BJ (cell line): Measurements from ENCODE around the gene MRPS34. TPM values are rescaled to one million over a fixed set of nuclear protein-coding genes. Genes with fewer than 3 reads are reported as not detected.
"Not testable (repeated sequence)": the region's sequence is repeated elsewhere in the genome, so short reads cannot be mapped to it uniquely, and the experiment has no call there.

Experiments
- CTCF ChIA-PET: fragments of 350-600 bp; formaldehyde crosslinking; extraction: SDS; loops from one replicate; lab custom pipeline; 2021; ENCODE audit warnings: antibody characterized with exemption, inconsistent platforms; lab: Yijun Ruan, JAX
- POLR2A ChIA-PET: fragments of 300-600 bp; sonication (Branson Sonifier 250); formaldehyde crosslinking; extraction: SDS; loops from one replicate; lab custom pipeline; 2021; ENCODE audit warnings: antibody characterized with exemption; lab: Charles Lee
- DNase-seq: peaks from one replicate; pipeline ENCODE4 v3.0.0-alpha.2; 2011; ENCODE audit warnings: low read depth
- H3K27me3 ChIP-seq: 2 replicates; pipeline ENCODE4 v1.6.0; 2011; ENCODE audit warnings: low read length; ENCODE audit not compliant: control insufficient read depth, insufficient read depth
- H3K36me3 ChIP-seq: 2 replicates; pipeline ENCODE4 v1.5.1; 2011; ENCODE audit warnings: low read length; ENCODE audit not compliant: control insufficient read depth, insufficient read depth
- H3K4me3 ChIP-seq: 2 replicates; pipeline ENCODE4 v1.5.1; 2011; ENCODE audit warnings: low read depth, mild to moderate bottlenecking, control low read depth, low read length
- CTCF ChIP-seq: IDR thresholded peaks from 2 replicates; pipeline ENCODE4 v1.5.1; 2011; ENCODE audit warnings: low read depth, mild to moderate bottlenecking, control low read depth, inconsistent platforms, low read length, moderate library complexity; ENCODE audit not compliant: insufficient read depth
- polyA plus RNA-seq: library from polyadenylated mRNA; depleted of rRNA; stranded (reverse); fragments of >200 nt; gene quantifications from 2 replicates; pipeline ENCODE4 v1.2.3, GENCODE V29; 2011

Gene MRPS34
- polyA plus RNA-seq, 1 experiment: 69.6 TPM

- ChIA-PET POLR2A (no interaction called here), CTCF (interaction anchor here (1.1 kb wide), 1 partner anchor 18 kb away, joined by 3 read pairs; no protein-coding TSS in a partner anchor)
- Histone ChIP-seq H3K36me3 (peaks cover 17% of the 10 kb centered on the region), H3K4me3 (no peak overlapping the region), H3K27me3 (no peaks in the 10 kb centered on the region)
- TF ChIP-seq CTCF: no peak
- DNase-seq: no peak
These were observed 32.0 kb downstream of the MRPS34 start for GRCh38 chr16:1740781-1741490.

GRCh38 chr16:1740234-1740633, 32.7 kb downstream of the MRPS34 start:
- Histone ChIP-seq H3K36me3 (peaks cover 17% of the 10 kb centered on the region), H3K27me3 (no peaks in the 10 kb centered on the region), H3K4me3 (no peak overlapping the region)
- ChIA-PET POLR2A (no interaction called here), CTCF (no interaction called here)
- TF ChIP-seq CTCF: no peak
- DNase-seq: no peak

GRCh38 chr16:1734816-1735215, 38.1 kb downstream of the MRPS34 start:
- CTCF ChIA-PET: no interaction called here
- no peak overlapping the region for H3K4me3 ChIP-seq

GRCh38 chr16:1734123-1734522, 38.8 kb downstream of the MRPS34 start:
- Histone ChIP-seq H3K4me3 (no peak overlapping the region), H3K36me3 (peaks cover 31% of the 10 kb centered on the region), H3K27me3 (no peaks in the 10 kb centered on the region)
- ChIA-PET POLR2A (no interaction called here), CTCF (no interaction called here)
- TF ChIP-seq CTCF: no peak
- no peak for DNase-seq

More at GRCh38 chr16:1734816-1735215, 38.1 kb downstream of the MRPS34 start:
- no peaks in the 10 kb centered on the region for H3K27me3 ChIP-seq
- H3K36me3 ChIP-seq: peaks cover 26% of the 10 kb centered on the region
- no peak for DNase-seq
- POLR2A ChIA-PET: no interaction called here
- no peak for TF ChIP-seq CTCF

GRCh38 chr16:1732551-1732987, 40.4 kb downstream of the MRPS34 start:
- H3K27me3 ChIP-seq, H3K4me3 ChIP-seq, DNase-seq, POLR2A ChIA-PET: not testable (repeated sequence)
- CTCF ChIA-PET: interaction anchor here (0.9 kb wide), 1 partner anchor 27 kb away, joined by 4 read pairs; the partner anchor contains the start of gene MAPK8IP3
- H3K36me3 ChIP-seq: peaks cover 35% of the 10 kb centered on the region
